ENCODE measurements around the gene CRIP2. TPM values are rescaled to one million over a fixed set of nuclear protein-coding genes. Genes with fewer than 3 reads are reported as not detected.
A peak's percentile ranks its signal among the peaks of the same experiment; 100 is the strongest.

The CRIP2 gene
- total and polyA plus RNA-seq, 8 donors: 12.9 to 223 (median 28.9) TPM

DNA sequence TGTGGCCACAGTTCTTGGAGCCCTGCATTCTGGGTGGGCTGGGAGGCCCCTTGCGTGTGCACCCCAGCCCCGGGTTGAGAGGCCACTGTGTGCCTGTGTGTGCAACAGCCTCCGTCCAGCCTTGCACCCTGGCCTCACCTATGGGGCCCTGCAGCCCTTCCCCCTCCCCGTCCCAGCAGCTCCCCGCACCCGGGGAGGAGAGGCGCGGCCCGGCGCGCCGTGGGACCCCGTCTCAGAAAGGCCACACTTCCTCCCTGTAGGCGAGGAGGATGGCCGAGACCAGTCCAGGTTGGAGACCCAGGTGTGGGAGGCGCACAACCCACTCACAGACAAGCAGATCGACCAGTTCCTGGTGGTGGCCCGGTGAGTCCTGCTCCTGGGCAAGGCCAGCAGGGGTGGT lies 16.6 kb upstream of the CRIP2 start:
- ATAC-seq: no peak
- Histone ChIP-seq H3K36me3 (peaks cover 0 to 35% (median 10%) of the 10 kb centered on the region in 3 donors), H3K27me3 (no peaks in the 10 kb centered on the region), H3K4me3 (no peak overlapping the region), H3K27ac (no peak overlapping the region), H3K4me1 (no peaks in the 10 kb centered on the region), H3K9me3 (no peaks in the 10 kb centered on the region)
- FAIRE-seq: no peak
- TF ChIP-seq, protein P1, sequence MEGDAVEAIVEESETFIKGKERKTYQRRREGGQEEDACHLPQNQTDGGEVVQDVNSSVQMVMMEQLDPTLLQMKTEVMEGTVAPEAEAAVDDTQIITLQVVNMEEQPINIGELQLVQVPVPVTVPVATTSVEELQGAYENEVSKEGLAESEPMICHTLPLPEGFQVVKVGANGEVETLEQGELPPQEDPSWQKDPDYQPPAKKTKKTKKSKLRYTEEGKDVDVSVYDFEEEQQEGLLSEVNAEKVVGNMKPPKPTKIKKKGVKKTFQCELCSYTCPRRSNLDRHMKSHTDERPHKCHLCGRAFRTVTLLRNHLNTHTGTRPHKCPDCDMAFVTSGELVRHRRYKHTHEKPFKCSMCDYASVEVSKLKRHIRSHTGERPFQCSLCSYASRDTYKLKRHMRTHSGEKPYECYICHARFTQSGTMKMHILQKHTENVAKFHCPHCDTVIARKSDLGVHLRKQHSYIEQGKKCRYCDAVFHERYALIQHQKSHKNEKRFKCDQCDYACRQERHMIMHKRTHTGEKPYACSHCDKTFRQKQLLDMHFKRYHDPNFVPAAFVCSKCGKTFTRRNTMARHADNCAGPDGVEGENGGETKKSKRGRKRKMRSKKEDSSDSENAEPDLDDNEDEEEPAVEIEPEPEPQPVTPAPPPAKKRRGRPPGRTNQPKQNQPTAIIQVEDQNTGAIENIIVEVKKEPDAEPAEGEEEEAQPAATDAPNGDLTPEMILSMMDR (IDR thresholded peaks at IDR 0.05): no peak
- peak in 1 of 6 donors; percentile 22 for DNase-seq
- intact Hi-C loops (cut with DNase I): no loop called here
- WGBS, 2 donors: 87 to 88% methylated on average over 16 to 18 of the region's 18 CpGs

DNA sequence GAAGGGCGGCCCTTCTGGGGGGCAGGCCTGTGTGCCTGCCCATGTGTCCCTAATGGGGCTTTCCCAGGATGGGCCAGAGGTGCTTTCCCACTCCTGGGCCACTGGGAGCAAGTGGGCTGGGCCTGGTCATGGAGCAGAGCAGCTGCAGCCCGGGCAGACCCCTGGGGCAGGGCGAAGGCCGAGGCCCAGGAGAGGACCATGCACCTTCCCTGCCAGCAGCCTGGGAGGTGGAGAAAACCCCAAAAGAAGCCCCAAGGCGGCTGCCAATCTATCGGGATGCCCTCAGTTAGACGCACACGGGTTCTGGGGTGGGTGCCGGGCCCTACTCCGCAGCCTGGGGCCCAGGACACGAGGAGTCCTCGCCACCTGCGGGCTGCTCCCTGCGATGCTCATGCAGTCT lies 16.1 kb upstream of the CRIP2 start:
- Histone ChIP-seq H3K4me3 (no peak overlapping the region), H3K4me1 (no peaks in the 10 kb centered on the region), H3K36me3 (peaks cover 0 to 38% (median 15%) of the 10 kb centered on the region in 3 donors), H3K9me3 (no peaks in the 10 kb centered on the region), H3K27me3 (no peaks in the 10 kb centered on the region), H3K27ac (no peak overlapping the region)
- TF ChIP-seq, protein P1 (IDR thresholded peaks at IDR 0.05): no peak
- WGBS, 2 donors: 89 to 92% methylated on average over 14 of the region's 14 CpGs
- ATAC-seq: no peak
- DNase-seq: peak in 2 of 6 donors; percentile 18 to 64
- intact Hi-C loops (cut with DNase I): no loop called here
- FAIRE-seq: no peak

DNA sequence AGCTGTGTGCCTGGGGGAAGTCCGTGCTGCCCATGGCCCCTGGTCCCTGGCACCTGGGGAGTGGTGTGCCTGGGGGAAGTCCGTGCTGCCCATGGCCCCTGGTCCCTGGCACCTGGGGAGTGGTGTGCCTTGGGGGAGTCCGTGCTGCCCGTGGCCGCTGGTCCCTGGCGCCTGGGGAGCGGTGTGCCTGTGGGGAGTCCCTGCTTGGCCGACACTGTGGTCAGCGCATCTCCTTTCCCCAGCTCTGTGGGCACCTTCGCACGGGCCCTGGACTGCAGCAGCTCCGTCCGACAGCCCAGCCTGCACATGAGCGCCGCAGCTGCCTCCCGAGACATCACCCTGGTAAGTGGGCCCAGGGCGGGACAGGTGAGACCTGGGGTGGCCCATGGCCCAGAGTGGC lies 14.5 kb upstream of the CRIP2 start:
- no peak for FAIRE-seq
- Histone ChIP-seq H3K36me3 (peaks cover 0 to 39% (median 17%) of the 10 kb centered on the region in 3 donors), H3K27ac (no peak overlapping the region), H3K9me3 (no peaks in the 10 kb centered on the region), H3K27me3 (no peaks in the 10 kb centered on the region), H3K4me1 (no peaks in the 10 kb centered on the region), H3K4me3 (no peak overlapping the region)
- TF ChIP-seq, protein P1 (IDR thresholded peaks at IDR 0.05): no peak
- intact Hi-C loops (cut with DNase I): no loop called here
- no peak for ATAC-seq
- DNase-seq: no peak
- 97 to 98% methylated on average over 14 to 17 of the region's 17 CpGs for WGBS, 2 donors

DNA sequence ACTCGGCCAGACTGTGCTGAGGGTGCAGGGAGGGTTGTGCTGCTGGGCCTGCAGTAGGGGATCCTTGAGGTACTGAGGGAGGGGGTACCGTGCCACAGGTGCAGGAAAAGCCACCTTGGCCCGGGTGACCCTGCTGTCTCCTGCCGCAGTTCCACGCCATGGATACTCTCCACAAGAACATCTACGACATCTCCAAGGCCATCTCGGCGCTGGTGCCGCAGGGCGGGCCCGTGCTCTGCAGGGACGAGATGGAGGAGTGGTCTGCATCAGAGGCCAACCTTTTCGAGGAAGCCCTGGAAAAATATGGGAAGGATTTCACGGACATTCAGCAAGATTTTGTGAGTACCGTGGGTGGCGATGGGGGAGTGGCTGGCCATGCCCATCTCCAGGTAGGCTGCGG lies 14.0 kb upstream of the CRIP2 start:
- Histone ChIP-seq H3K27ac (no peak overlapping the region), H3K27me3 (no peaks in the 10 kb centered on the region), H3K4me3 (no peak overlapping the region), H3K36me3 (peaks cover 0 to 35% (median 18%) of the 10 kb centered on the region in 3 donors), H3K4me1 (no peaks in the 10 kb centered on the region), H3K9me3 (no peaks in the 10 kb centered on the region)
- WGBS, 2 donors: 93 to 94% methylated on average over 17 of the region's 17 CpGs
- intact Hi-C loops (cut with DNase I): no loop called here
- DNase-seq (no peak), ATAC-seq (no peak), FAIRE-seq (no peak)
- TF ChIP-seq, protein P1 (IDR thresholded peaks at IDR 0.05): no peak

DNA sequence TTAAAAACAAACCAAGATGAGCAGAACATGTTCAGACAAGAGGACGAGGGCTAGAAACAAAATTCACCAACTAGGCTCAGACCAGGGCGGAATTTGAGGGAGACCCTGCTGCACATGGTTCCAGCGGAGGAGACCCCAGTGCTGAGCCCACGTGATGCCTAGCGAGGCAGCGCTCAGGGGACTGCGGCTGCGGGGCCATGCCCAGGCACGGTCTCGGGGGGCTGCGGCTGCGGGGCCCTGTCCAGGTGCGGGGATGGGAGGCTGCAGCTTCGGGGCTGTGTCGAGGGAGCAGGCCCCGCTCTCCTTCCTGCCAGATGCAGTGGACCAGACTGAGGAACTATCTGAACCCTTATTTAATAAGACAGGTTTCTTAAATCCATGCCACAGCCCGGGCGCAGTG lies 12.7 kb upstream of the CRIP2 start:
- FAIRE-seq: no peak
- H3K4me3 ChIP-seq: no peak overlapping the region
- H3K27ac ChIP-seq: no peak overlapping the region
- WGBS, 2 donors: 97% methylated on average over 18 of the region's 18 CpGs
- TF ChIP-seq, protein P1 (IDR thresholded peaks at IDR 0.05): no peak
- no peaks in the 10 kb centered on the region for H3K4me1 ChIP-seq
- H3K36me3 ChIP-seq: peaks cover 0 to 29% (median 18%) of the 10 kb centered on the region in 3 donors
- H3K27me3 ChIP-seq: no peaks in the 10 kb centered on the region
- no peak for DNase-seq
- intact Hi-C loops (cut with DNase I): no loop called here
- no peak for ATAC-seq
- no peaks in the 10 kb centered on the region for H3K9me3 ChIP-seq

Measured in pancreas (tissue), 10 donors.